Activated T-helper 9 cell treated with anti-CD3 and anti-CD28 coated beads, Interleukin-2, amount 50 U/mL, for 16 hours (primary cell): ENCODE results near the gene UBE2F.
"Not testable (repeated sequence)": the region's sequence is repeated elsewhere in the genome, so short reads cannot be mapped to it uniquely, and the experiment has no call there.

ENCODE experiments used
- DNase-seq: peaks from one replicate; pipeline ENCODE4 v3.0.0-alpha.2; 2020; ENCODE audit warnings: low read depth

The UBE2F gene

DNA sequence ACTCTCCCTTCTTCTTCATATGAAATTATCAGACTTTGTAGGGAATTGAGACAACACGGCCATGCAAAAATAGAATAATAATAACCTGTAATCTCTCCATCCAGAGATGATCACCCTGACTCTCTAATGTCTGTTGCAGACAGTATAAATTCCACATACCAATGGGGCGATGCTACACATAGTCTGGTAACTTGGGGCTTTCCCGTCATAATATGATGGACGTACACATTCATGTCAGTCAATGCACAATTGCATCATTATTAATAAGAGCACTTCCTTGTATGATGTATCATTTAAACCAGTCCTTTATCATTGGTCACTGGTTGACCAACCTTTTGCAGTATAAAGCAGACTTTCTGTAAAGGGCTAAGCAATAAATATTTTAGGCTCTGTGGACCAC is 54.5 kb downstream of the UBE2F start:
- no peak for DNase-seq

DNA sequence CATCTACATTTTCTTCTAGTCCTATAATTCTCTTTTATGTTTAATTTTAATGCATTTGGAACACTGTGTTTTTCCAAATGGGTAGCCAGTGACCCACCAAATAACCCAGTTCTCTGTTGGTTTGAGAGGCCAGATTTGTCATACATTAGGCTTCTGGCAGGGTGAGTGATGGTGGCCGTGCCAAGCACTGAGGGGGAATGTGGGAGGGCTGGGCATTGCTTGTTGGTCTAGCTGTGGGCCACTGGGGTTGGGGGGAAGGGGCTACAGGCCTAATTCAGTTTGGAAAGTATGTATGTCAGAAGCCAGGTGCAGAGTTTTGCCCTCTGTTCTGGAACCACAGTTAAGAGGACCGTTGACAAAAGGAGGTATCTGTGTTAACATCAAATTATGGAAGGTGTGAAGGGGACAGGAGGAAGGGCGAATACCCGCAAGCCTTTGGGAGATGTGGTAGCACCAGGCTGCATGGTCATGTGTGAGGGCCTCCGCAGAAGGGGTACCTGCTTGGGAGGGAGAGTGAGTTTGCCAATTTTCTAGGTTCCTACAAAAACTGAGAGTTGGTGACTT is 55.9 kb downstream of the UBE2F start:
- DNase-seq: no peak

DNA sequence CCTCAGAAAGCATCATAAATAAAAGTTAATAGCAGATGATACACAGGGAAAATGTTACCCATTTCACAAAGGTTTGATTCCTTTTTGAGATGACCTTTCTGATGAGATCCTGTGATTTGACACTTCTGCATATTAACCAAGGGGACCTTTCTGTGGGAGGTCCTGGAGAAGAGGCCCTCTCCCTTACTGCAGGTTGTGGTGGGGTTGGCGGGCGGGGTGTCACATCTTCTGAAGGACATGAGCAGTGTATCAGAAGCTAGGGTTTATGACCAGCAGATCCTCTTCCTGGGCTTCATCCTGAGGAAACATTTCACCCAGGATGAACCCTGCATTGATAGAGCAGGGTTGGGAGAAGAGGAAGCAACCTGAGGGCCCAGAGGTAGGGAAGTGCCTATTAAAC is 56.8 kb downstream of the UBE2F start:
- no peak for DNase-seq

DNA sequence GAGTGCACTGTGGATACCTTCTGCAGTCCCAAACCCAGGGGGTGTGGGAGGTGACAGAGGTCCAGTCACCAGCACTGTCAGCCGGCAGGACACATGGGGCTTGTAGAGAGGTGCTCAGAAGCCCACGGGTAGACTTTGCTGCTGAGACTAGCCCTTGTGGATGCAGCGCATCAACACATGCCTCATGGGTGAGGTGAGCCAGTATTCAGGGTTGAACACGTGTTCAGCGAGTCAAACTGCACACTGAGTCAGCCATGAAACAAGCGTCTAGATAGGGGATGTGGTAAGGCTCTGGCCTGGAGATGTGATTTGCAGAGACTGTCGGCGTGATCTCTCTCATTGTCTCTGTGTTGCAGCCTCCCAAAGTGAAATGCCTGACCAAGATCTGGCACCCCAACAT is 58.2 kb downstream of the UBE2F start:
- DNase-seq: no peak

DNA sequence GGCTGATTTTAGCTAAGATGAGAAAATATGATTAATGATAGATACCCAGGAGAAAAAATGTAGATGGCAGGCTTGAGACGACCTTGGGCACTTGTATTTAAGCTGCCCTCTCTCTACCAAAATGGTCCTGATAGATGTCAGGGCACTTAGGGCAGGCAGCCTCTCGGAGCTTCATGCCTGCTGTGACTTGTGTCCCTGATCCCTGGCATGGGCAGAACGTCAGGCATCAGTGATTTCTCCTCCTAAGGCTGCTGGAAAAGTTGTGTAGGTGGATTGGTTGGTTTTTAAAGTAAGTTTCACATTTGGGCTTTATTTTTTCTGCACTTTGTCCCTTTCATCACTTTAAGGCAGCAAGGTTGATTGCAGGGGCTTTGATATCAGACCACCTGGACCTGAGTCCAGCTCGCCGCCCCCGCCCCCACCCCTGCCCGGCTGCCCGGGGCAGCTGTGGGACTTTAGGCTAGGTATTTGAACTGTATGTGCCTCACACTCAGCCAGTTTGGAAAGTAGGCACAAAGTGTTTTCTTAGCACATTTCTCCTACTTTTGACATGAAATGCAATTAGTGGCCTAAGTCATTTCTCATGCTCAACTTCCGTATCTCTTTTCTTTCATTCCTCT is 59.0 kb downstream of the UBE2F start:
- DNase-seq: no peak

DNA sequence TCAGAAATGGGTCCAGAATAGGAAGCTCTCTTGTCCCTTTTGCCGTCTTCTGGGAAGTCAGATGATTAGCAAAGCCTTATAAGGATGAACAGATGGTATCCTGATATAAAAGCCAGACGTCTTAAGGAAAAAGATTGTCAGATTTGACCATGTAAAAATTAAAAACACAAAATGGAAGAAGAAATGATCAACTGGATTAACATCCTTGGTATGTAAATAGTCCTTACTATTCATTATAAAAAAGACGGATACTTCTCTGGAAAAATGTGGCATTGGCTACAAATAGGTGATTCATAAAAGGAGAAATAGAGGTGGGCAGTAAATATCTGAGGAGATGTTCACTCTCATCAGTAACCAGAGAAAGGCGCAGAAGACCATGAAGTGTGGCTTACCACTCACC is 60.2 kb downstream of the UBE2F start:
- no peak for DNase-seq

DNA sequence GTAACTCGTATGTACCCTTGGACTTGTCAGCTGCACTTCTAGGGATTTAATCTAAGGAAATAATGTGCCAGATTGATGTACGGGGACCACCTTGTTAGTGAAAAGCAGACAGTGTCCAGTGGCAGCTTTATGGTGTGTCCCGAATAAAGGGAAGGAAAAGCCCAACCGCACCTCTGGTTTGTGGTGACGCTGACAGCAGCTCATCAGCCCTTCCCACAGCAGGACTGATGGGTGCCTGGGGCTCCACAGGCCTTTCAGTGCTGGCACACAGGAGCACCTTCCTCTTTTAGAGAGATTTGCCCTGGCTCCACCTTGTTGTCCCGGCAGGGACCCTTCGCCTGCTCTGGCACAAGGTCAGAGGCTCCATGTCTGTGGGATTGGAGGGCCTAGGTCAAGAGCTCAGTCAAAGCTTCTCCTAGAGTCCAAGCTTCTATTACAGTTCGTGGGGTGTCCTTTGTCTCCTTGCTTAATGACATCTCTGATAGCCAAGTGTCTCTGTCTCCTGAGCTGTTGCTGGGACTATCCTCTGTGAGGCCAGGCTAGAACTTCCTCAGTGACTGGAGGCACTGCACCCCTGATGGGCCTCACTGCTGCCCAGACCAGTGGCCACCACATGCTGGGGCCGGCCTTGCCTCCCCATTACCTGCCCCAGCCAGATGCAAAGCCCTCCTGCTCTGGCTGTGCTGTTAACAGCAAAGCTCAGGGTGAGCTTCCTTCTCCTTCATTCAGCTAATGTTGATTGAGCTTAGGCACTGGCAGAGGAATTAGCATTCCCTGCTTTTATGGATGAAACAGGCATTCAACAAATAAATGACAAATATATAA is 61.0 kb downstream of the UBE2F start:
- DNase-seq: no peak

DNA sequence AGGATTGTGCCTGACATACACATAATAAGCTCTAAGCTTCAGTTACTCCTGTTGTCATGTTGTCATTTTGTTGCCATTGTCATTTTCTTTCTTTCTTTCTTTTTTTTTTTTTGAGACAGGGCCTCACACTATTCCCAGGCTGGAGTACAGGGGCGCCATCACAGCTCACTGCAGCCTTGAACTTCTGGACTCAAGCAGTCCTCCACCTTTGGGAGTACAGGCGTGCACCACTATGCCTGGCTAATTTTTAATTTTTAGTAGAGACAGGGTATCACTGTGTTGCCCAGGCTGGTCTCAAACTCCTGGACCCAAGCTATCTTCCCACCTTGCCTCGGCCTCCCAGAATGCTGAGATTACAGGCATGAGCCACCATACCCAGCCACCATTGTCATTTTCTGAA is 63.0 kb downstream of the UBE2F start:
- no peak for DNase-seq

DNA sequence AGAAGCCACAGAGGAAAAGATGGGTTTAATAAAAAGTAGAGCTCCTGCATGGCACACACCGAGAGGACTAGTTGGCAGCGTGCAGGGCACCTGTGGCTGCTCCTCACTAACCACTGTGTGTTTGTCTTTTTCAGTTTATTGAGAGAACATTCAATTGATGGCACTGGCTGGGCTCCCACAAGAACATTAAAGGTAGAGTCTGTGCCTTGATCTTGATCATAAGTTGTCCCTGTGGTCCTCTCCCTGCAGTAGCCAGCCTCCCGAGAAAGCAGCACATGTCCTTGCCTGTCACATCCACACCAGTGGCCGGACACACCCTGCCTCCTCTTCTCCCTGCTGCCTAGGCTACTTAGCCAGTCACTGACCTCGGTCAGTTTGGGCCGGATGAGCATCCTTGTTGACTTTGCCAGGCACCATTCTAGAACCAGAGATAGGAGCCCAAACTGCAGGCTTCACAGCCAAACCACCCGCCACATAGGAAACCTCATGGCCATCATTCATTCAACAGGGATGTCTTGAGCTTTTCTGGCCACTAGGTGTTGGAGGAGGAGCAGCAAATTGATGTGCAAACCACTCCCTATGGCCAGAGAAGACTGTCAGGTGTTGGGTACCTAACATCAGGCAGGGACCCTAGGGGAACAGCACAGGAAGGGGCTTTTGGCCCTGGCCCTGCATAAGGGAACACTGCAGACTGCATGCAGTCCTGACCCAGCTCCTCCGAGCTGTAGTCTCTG is 63.8 kb downstream of the UBE2F start:
- no peak for DNase-seq

DNA sequence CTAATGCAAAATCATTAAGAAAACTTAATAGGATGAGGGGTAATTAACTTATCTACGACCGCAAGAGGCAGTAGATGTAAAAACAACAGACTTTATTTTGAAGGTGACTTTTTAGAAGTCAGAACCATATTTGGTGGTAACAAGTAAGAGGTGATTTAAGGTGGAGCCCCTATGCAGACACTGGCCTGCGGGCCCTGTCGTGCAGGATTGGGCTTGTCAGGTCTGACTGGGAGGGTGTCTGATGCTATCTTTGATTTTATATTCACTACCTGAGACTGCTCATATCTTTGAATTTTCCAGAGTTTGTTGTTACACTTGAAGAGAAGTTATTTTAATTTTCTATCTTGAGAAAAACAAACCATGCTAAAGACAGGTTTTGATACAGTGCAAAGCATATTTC is 64.9 kb downstream of the UBE2F start:
- no peak for DNase-seq

DNA sequence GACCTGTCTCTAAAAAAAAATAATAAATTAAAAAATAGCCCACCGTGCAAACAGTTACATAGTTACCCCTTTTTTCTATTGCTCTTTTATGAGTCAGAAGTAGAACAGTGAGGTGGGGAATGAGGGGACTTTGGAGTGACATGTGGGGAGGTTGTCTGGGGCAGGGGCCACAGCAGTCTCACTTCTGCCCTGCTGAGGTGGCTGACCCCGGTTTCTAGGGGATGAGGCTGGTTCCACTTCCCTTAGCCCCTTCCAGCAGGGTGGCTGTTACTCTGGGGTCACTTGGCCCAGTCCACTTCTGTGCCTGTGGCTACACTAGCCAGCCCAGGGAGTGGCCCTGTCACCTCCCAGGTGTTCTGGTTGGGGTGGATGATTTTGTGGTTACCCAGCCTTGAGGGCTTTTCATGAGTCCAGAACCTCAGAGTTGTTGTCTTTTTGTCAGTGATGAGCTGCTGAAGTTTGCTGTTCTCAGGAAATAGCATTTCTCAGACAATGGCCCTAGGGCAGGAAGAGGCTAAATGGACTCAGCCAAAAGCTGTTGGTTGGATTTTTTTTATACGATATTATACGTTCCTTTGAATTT is 66.0 kb downstream of the UBE2F start:
- no peak for DNase-seq

DNA sequence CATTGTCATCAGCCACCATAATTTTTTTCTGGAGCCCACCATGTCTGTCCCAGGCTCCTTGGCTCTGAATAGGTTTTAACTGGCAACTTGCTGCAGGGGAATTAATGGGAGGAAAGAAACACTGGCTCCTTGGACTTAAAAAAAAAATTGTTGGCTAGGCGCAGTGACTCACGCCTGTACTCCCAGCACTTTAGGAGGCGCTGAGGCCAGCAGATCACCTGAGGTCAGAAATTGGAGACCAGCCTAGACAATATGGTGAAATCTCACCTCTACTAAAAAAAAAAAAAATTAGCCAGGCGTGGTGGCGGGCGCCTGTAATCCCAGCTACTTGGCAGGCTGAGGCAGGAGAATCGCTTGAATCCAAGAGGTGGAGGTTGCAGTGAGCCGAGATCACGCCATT is 67.2 kb downstream of the UBE2F start:
- DNase-seq: not testable (repeated sequence)

DNA sequence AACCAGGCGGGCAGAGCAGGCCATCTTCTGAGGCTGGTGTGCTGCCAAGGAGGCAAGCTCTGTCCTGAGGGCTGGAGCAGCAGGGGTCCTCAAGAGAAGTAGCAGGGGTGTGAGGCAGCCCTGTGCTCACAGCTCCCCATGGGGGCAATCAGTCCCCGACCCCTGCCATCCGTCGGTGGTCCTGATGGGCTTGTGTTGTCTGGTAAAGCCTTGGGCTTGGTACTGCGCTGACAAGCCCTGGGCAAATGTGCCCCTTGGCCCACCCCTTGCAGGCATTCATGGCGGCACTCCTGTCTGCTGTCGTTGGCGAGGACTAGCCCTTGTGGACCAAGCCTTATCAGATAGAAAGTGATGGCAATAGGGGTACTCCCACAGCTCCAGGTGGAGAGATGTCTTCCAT is 71.4 kb downstream of the UBE2F start:
- DNase-seq: no peak

DNA sequence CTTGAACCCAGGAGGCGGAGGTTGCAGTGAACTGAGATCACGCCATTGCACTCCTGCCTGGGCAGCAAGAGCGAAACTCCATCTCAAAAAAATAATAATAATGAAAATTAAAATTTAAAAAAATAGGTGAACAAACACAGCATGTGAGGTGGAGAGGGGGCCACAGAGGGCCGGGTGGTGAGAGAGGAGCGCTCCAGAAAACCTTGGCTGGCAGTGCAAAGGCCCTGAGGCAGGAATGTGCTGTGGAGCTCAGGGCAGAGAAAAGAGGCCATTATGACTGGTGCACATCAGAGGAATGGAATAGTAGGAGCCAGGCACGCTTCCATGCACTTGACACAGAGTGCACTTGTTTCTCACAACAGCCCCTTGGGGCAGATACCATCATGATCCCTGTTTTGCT is 72.3 kb downstream of the UBE2F start:
- DNase-seq: no peak

DNA sequence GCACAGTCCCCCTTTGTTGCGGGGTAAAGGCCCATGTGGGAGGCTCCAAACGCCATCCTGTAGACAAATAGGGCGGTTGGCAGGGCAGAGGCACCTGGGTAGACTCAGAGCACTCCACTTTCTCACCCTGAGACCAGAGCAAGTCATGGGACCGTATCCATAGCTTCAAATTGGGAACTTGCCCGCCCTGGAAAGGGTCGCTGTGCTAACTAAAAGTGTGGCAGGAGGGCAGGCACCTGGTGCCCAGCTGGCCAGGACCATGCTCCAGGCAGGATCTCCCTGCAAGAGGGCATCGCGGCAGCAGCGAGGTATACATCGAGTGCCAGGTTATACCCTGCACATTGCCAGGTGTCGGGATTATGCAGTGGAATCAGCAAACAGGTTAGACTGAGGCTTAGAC is 73.2 kb downstream of the UBE2F start:
- no peak for DNase-seq

DNA sequence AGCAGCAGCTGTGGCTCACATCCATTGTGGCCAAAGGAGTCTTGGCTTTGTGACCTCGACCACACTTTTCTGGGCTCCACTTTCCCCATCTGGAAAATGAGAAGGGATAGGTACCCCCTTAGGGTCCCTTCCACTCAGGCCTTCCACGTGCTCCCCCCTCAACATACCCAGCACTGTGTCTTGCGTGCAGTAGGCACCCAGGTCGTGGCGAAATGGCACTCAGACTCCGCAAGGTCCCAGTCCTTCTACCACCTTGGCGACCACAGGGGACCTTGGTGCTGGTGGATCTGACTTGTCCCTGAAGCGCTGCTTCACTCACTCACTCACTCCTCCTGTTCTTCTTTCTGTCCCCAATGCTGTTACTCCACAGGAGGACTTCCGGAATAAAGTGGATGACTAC is 74.1 kb downstream of the UBE2F start:
- DNase-seq: no peak

DNA sequence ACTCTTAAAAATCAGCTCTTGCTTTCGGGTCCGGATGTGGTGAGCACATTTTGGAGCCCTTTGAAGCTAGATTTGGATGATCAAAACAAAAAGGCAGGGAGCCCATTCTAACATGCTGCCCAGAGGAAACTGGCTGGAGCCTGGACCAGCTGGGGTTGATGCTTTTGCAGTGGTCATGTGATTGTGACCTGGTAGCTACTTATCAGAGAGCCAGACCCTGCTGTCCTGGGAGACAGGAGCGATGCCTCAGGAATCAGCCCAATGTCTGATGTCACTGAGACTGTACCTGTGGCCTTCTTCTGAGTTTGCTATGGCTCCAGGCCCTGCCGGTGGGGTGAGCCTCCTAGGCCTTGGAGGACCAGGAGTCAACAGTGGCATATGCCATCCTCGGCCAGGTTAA is 75.3 kb downstream of the UBE2F start:
- no peak for DNase-seq

DNA sequence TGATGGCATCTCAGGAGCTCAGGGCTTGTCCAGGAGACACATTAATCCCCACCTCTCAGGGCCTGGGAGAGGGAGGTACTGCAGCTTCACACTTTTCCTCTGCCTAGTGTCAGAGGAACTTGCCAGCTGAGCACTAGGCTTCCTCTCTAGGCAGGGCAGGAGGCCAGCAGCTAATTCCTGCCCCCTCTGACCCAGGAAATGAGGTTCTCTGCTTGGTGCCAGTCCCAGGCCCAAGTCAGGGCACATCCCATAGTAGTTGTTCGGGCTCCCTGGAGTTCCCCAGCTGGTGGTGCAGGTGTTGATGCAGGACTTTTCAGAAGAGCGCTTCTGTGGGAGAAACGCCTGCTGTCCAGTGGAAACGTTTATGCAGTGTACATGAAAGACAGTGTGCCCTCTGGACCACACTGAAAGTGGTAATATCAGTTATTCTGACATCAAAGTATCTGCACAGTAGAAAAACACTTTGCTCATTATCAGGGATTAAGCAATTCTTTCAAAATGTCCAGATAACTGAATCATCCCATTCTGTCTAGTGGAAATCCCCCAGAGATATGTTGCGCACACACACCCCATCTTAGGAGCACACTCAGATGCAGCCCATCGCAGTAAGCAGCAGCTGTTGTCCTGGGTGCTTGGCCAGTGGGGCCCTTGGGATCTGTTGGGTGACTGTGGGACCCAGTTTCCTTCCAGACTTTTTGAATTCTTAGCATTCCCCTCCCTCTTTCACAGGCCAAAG is 76.2 kb downstream of the UBE2F start:
- no peak for DNase-seq

DNA sequence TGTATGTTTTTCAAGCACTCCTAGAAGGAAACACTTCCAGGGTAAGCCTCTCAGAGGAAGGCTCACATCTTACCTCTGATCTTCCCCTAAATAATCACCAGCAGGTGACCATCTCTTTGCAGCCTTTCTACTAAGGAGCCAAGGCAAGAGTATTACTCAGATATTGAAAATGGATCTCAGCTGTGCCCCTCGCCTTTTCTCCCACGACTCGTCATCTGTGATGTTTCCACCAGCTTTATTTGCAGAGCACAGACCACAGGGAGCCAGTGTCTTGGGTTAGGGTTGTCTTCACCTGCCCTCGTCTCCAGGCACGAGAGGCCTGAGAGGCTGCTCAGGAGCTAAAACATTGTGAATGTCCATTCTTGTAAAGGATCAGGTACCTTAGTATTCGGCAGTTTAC is 77.0 kb downstream of the UBE2F start:
- no peak for DNase-seq

DNA sequence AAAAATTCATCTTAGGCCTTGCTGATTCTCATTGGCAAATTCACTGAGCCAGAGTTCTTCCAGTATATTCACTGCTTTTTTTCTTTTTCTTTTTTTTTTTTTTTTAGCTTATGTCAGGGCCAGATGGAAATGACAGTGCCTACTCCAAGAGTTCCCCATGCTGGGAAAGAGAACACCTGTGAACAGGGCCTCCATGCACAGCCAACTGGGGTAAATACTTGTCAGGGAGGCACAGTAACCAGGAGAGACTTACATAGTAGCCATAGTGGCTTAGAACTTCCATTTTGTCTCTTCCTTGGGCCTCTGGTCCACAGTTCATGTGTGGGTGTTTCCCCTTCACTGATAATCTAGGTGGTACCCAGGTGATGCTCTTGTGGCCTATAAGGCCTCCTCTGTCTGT is 78.8 kb downstream of the UBE2F start:
- no peak for DNase-seq

DNA sequence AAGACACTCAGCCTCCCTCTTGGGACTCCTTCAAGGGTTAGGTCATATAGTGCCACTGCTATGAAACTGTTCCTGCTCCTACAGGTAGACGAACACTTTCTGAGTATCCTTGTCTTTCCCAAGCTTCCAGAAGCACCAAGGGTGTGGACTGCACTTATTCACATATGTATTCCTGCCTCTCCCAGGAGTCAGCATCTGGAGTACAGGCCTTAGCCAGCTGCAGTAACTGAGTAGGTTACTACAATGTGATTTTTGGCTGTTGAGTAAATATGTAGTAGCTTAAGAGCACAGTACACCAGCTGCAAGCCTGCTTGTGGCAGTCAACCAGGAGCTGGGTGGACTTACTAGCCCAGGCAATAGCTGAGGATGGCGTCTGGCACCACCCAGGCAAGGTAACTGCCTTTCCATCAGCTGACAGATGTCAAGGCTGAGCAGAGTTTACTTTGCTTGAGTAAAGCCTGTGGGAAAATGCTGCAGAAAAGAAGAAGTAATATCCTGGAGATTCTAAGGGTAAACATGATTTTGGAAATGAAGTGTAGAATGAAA is 80.0 kb downstream of the UBE2F start:
- no peak for DNase-seq
